Lower leg skin (tissue), 3 donors: ENCODE measurements around the gene STS.

Source experiments
- POLR2A ChIP-seq, 2 donors: fragments of 450-650 bp; IDR thresholded peaks; one replicate each; pipeline ENCODE4 v1.6.1; 2016 to 2017; ENCODE audit warnings: antibody characterized with exemption in 2 of 2, mild to moderate bottlenecking in 1 of 2, moderate library complexity in 1 of 2
- TF ChIP-seq, protein P1 (sequence below), 3 donors: fragments of 450-650 bp; IDR thresholded peaks; one replicate each; pipeline ENCODE4 v1.5.1; 2016; ENCODE audit warnings: antibody characterized with exemption in 3 of 3, mild to moderate bottlenecking in 3 of 3, moderate library complexity in 2 of 3

DNA sequence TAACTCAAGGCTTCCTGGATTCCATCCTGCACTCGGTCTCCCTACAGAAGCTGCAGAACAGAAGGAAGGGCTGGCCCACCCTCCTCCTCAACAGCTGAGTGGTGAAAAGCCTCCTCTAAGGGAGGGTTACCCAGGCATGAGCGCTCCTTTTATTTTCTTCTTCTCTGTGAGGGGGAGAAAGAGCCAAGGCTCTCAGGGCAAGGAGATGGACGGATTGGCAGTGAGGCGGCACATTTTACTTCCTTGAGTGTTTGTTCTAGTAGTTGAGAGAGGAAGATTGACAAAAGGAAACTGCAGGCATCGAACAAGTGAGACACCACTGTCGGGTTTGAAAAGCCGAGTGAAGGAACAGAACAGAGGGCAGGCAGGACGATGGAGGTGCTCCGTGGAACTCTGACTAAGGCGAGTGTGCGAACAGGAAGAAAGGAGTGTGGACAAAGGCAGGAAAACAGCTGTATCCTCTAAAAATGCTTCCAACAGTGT, 38.4 kb upstream of the STS start:
- TF ChIP-seq, protein P1, sequence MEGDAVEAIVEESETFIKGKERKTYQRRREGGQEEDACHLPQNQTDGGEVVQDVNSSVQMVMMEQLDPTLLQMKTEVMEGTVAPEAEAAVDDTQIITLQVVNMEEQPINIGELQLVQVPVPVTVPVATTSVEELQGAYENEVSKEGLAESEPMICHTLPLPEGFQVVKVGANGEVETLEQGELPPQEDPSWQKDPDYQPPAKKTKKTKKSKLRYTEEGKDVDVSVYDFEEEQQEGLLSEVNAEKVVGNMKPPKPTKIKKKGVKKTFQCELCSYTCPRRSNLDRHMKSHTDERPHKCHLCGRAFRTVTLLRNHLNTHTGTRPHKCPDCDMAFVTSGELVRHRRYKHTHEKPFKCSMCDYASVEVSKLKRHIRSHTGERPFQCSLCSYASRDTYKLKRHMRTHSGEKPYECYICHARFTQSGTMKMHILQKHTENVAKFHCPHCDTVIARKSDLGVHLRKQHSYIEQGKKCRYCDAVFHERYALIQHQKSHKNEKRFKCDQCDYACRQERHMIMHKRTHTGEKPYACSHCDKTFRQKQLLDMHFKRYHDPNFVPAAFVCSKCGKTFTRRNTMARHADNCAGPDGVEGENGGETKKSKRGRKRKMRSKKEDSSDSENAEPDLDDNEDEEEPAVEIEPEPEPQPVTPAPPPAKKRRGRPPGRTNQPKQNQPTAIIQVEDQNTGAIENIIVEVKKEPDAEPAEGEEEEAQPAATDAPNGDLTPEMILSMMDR (IDR thresholded peaks at IDR 0.05): no peak
- no peak for TF ChIP-seq POLR2A (IDR thresholded peaks at IDR 0.05)
